Hepatocyte (in vitro differentiated cells): ENCODE data around the gene OPCML.

ENCODE experiments used
- EZH2 ChIP-seq: fragments of 200-600 bp; sonication (generic); IDR thresholded peaks from 2 replicates; pipeline ENCODE4 v1.6.1; 2016; ENCODE audit warnings: antibody characterized with exemption, mild to moderate bottlenecking, borderline replicate concordance
- EZH2phosphoT487 ChIP-seq: fragments of 200-600 bp; sonication (generic); IDR thresholded peaks from one replicate; pipeline ENCODE4 v1.6.1; 2018; ENCODE audit warnings: antibody characterized with exemption, mild to moderate bottlenecking, low read depth, moderate library complexity; ENCODE audit not compliant: unreplicated experiment, severe bottlenecking
- TF ChIP-seq, protein P1 (sequence below): fragments of 200-600 bp; sonication (generic); IDR thresholded peaks from 2 replicates; pipeline ENCODE4 v1.5.1; 2016; ENCODE audit warnings: antibody characterized with exemption, mild to moderate bottlenecking; ENCODE audit not compliant: poor library complexity

DNA sequence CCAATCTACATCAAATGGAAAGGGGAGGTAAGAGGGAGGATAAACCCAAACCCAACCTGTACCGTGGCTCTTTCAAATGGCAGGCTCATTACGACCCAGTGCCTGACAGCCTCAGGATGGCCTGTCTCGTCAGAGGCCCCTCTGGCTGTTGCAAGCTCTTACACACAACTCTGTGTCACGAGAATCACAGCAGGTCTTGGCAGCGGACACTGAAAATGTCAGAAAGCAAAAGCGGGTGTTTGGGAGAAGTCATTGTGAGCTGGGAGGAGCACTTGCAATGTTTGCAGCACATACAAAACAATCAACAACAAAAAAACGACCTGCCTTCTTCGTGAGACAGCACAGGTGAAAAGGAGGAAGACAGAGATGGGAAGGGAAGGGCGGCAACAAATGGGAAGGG lies 248.1 kb downstream of the OPCML start:
- TF ChIP-seq, protein P1, sequence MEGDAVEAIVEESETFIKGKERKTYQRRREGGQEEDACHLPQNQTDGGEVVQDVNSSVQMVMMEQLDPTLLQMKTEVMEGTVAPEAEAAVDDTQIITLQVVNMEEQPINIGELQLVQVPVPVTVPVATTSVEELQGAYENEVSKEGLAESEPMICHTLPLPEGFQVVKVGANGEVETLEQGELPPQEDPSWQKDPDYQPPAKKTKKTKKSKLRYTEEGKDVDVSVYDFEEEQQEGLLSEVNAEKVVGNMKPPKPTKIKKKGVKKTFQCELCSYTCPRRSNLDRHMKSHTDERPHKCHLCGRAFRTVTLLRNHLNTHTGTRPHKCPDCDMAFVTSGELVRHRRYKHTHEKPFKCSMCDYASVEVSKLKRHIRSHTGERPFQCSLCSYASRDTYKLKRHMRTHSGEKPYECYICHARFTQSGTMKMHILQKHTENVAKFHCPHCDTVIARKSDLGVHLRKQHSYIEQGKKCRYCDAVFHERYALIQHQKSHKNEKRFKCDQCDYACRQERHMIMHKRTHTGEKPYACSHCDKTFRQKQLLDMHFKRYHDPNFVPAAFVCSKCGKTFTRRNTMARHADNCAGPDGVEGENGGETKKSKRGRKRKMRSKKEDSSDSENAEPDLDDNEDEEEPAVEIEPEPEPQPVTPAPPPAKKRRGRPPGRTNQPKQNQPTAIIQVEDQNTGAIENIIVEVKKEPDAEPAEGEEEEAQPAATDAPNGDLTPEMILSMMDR = no peak
- TF ChIP-seq EZH2phosphoT487 (no peak), EZH2 (no peak)
